Neural cell (in vitro differentiated cells): ENCODE data around the gene CD177. TPM values are rescaled to one million over a fixed set of nuclear protein-coding genes. Genes with fewer than 3 reads are reported as not detected.

Source experiments
- H2AFZ ChIP-seq: fragments of 200-600, 300-800 bp; sonication (generic), shearing (Covaris generic); 2 replicates; pipeline ENCODE4 v1.6.0; 2014; ENCODE audit warnings: low read depth, mild to moderate bottlenecking, antibody characterized with exemption, low read length, moderate library complexity
- H3F3A ChIP-seq: fragments of 200-600 bp; shearing (Covaris generic); 2 replicates; pipeline ENCODE4 v1.6.1; 2016; ENCODE audit warnings: mild to moderate bottlenecking, moderate library complexity, mixed read lengths, antibody characterized with exemption, low read length; ENCODE audit not compliant: insufficient read depth, poor library complexity, severe bottlenecking
- H3K27ac ChIP-seq: fragments of 200-600, 300-800 bp; sonication (generic), shearing (Covaris generic); 2 replicates; pipeline ENCODE4 v1.5.1; 2014; ENCODE audit warnings: mild to moderate bottlenecking, low read length, moderate library complexity
- H3K27me3 ChIP-seq: fragments of 300-800, 200-600 bp; sonication (generic), shearing (Covaris generic); 2 replicates; pipeline ENCODE4 v1.6.0; 2014; ENCODE audit warnings: mild to moderate bottlenecking, low read depth, low read length, moderate library complexity; ENCODE audit not compliant: insufficient read depth
- H3K36me3 ChIP-seq: fragments of 300-800, 200-600 bp; sonication (generic), shearing (Covaris generic); 2 replicates; pipeline ENCODE4 v1.5.1; 2014; ENCODE audit warnings: mild to moderate bottlenecking, antibody characterized with exemption, low read length, moderate library complexity; ENCODE audit not compliant: insufficient read depth
- H3K4me2 ChIP-seq: fragments of 300-800, 200-600 bp; sonication (generic), shearing (Covaris generic); 2 replicates; pipeline ENCODE4 v1.6.0; 2014; ENCODE audit warnings: mild to moderate bottlenecking, low read length
- H3K4me3 ChIP-seq: fragments of 300-800, 200-600 bp; sonication (generic), shearing (Covaris generic); 2 replicates; pipeline ENCODE4 v1.5.1; 2014; ENCODE audit warnings: mild to moderate bottlenecking, low read length, moderate library complexity
- H3K79me2 ChIP-seq: fragments of 200-600 bp; shearing (Covaris generic); replicated peaks from 2 replicates; pipeline ENCODE4 v1.6.0; 2014; ENCODE audit warnings: mild to moderate bottlenecking, low read length, moderate library complexity; ENCODE audit not compliant: insufficient read depth
- H3K9ac ChIP-seq: fragments of 300-800, 200-600 bp; sonication (generic), shearing (Covaris generic); 2 replicates; pipeline ENCODE4 v1.6.1; 2016; ENCODE audit warnings: mild to moderate bottlenecking, low read length, mixed read lengths
- H3K9me2 ChIP-seq: fragments of 200-600 bp; shearing (Covaris generic); 2 replicates; pipeline ENCODE4 v1.6.1; 2016; ENCODE audit warnings: mild to moderate bottlenecking, low read length, mixed read lengths; ENCODE audit not compliant: insufficient read depth
- H3K9me3 ChIP-seq: fragments of 200-600, 300-800 bp; sonication (generic), shearing (Covaris generic); 2 replicates; pipeline ENCODE4 v1.6.1; 2016; ENCODE audit warnings: mild to moderate bottlenecking, mixed run types, low read length, moderate library complexity, mixed read lengths
- H4K20me1 ChIP-seq: fragments of 200-600 bp; shearing (Covaris generic); 2 replicates; pipeline ENCODE4 v1.6.1; 2016; ENCODE audit warnings: mild to moderate bottlenecking, mixed run types; ENCODE audit not compliant: insufficient read depth
- EP300 ChIP-seq: fragments of 450-650 bp; conservative IDR thresholded peaks from 2 replicates; pipeline ENCODE4 v1.6.1; 2014; ENCODE audit warnings: antibody characterized with exemption, mild to moderate bottlenecking, moderate library complexity; ENCODE audit not compliant: poor library complexity, severe bottlenecking
- EZH2 ChIP-seq: fragments of 200-600, 300-800 bp; shearing (Covaris generic), sonication (generic); IDR thresholded peaks from 2 replicates; pipeline ENCODE4 v1.6.1; 2014; ENCODE audit warnings: antibody characterized with exemption, low read length, borderline replicate concordance, mild to moderate bottlenecking; ENCODE audit not compliant: insufficient read depth, poor library complexity, severe bottlenecking
- MXI1 ChIP-seq: fragments of 450-650 bp; conservative IDR thresholded peaks from 2 replicates; pipeline ENCODE4 v1.6.1; 2014; ENCODE audit warnings: antibody characterized with exemption, mild to moderate bottlenecking; ENCODE audit not compliant: poor library complexity, severe bottlenecking
- POLR2AphosphoS5 ChIP-seq: IDR thresholded peaks from 2 replicates; pipeline ENCODE4 v1.6.1; 2012
- RAD21 ChIP-seq: fragments of 450-650 bp; conservative IDR thresholded peaks from 2 replicates; pipeline ENCODE4 v1.6.1; 2014; ENCODE audit warnings: antibody characterized with exemption, mild to moderate bottlenecking, moderate library complexity
- SMC3 ChIP-seq: fragments of 450-650 bp; conservative IDR thresholded peaks from 2 replicates; pipeline ENCODE4 v1.6.1; 2014; ENCODE audit warnings: antibody characterized with exemption, mild to moderate bottlenecking, moderate library complexity; ENCODE audit not compliant: poor library complexity
- TAF1 ChIP-seq: IDR thresholded peaks from 2 replicates; pipeline ENCODE4 v1.6.1; 2012; ENCODE audit warnings: low read depth
- polyA plus RNA-seq: library from polyadenylated mRNA; depleted of rRNA; stranded (reverse); fragments of >200 nt; gene quantifications from 2 replicates; pipeline ENCODE4 v1.2.3, GENCODE V29; 2014
- TF ChIP-seq, protein P1 (sequence below): fragments of 450-650 bp; IDR thresholded peaks from 2 replicates; pipeline ENCODE4 v1.5.1; 2014; ENCODE audit warnings: antibody characterized with exemption, mild to moderate bottlenecking, moderate library complexity; ENCODE audit not compliant: poor library complexity, severe bottlenecking
- TF ChIP-seq, protein P2 (sequence below): IDR thresholded peaks from 2 replicates; pipeline ENCODE4 v1.6.1; 2012; ENCODE audit warnings: borderline replicate concordance

Gene CD177
- polyA plus RNA-seq, 1 donor from 2014 or later, result not detected

DNA sequence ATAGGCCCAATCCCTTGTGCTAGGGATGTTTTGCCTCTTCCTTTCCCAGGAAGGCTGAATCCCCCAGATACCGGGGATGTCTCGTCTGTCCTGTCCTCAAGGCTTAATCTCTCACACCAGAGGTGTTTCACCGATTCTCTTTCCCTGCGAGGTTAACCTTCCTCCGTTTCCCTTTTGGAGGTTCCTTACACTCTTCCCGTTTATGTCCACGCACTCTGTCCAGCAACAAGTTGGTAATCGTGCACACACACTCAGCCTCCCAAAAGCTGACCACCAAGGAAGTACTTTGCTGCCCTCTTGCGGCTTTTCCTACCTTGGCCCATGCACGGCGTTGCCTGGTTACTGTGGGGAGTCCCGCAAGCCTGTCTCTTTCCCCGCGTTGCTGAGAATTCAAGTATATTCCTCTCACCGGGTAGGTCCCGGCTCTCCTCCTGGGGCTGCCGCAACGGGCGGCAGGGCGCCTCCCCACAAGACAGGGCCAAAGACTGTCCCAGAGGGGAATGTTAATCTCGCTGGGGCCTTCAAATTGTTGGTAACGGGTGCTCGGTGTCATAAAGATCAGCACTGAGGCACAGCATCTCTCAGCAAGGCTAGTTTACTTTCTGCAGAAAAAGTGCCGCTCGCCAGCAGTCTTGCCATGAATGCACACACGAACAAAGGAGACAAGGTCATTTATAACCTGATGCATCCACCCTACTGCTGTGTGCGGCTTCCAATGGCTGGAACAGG, 36.7 kb upstream of the CD177 start:
- Histone ChIP-seq H3K27me3 (no peaks in the 10 kb centered on the region), H4K20me1 (no peaks in the 10 kb centered on the region), H3K27ac (no peak overlapping the region), H3K9ac (no peak overlapping the region), H3K4me2 (no peak overlapping the region), H3F3A (no peaks in the 10 kb centered on the region), H3K9me2 (no peaks in the 10 kb centered on the region), H3K4me3 (peak overlapping the region; percentile 54), H2AFZ (no peak overlapping the region), H3K9me3 (no peaks in the 10 kb centered on the region), H3K79me2 (no peaks in the 10 kb centered on the region), H3K36me3 (no peaks in the 10 kb centered on the region)
- TF ChIP-seq RAD21 (peak; percentile 84), TAF1 (no peak), POLR2AphosphoS5 (no peak), EZH2 (no peak), MXI1 (no peak), SMC3 (peak; percentile 78)
- TF ChIP-seq, protein P1, sequence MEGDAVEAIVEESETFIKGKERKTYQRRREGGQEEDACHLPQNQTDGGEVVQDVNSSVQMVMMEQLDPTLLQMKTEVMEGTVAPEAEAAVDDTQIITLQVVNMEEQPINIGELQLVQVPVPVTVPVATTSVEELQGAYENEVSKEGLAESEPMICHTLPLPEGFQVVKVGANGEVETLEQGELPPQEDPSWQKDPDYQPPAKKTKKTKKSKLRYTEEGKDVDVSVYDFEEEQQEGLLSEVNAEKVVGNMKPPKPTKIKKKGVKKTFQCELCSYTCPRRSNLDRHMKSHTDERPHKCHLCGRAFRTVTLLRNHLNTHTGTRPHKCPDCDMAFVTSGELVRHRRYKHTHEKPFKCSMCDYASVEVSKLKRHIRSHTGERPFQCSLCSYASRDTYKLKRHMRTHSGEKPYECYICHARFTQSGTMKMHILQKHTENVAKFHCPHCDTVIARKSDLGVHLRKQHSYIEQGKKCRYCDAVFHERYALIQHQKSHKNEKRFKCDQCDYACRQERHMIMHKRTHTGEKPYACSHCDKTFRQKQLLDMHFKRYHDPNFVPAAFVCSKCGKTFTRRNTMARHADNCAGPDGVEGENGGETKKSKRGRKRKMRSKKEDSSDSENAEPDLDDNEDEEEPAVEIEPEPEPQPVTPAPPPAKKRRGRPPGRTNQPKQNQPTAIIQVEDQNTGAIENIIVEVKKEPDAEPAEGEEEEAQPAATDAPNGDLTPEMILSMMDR, result peak; percentile 88

DNA sequence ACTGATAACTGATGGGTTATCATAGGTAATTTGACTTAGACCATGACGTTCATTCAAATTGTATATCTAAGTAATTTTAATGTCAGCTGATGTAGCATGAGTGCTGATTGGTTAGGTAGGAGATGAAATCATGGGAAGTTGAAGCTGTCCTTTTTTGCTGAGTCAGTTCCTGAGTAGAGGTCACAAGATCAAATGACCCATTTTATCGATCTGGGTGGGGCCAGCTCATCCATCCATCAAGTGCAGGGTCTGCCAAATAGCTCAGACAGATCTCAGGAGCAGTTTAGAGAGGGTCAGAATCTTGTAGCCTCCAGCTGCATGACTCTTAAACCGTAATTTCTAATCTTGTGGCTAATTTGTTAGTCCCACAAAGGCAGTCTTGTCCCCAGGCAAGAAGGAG, 35.3 kb upstream of the CD177 start:
- Histone ChIP-seq H3K79me2 (no peaks in the 10 kb centered on the region), H3F3A (no peaks in the 10 kb centered on the region), H3K27ac (no peak overlapping the region), H3K9me2 (no peaks in the 10 kb centered on the region), H3K27me3 (no peaks in the 10 kb centered on the region), H3K4me3 (no peak overlapping the region), H3K9me3 (no peaks in the 10 kb centered on the region), H3K4me2 (no peak overlapping the region), H4K20me1 (no peaks in the 10 kb centered on the region), H3K36me3 (no peaks in the 10 kb centered on the region), H2AFZ (no peak overlapping the region), H3K9ac (no peak overlapping the region)
- TF ChIP-seq TAF1, result no peak
- no peak for TF ChIP-seq MXI1
- no peak for TF ChIP-seq RAD21
- TF ChIP-seq EZH2, result no peak

DNA sequence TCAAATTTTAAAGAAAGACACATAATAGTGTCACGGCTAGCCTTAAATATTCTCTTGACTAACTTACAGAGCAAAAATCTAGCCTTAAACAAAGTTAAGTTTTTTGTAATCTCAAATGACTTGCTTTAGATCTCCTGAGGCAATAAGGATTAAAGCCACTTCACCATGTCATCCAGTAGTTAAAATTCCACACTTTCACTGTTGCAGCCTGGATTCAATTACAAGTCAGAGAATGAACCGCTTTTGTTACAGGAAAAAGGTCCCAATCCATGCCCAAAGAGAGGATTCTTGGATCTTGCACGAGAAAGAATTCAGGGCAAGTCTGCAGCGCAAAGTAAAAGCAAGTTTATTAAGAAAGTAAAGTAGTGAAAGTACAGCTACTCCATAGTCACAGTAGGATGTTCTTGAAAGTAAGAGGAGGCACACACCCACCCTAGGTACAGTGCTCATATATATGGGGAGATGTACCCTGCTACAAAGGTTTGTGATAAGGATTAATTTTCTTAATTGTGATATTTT, 34.6 kb upstream of the CD177 start:
- TF ChIP-seq, protein P2, sequence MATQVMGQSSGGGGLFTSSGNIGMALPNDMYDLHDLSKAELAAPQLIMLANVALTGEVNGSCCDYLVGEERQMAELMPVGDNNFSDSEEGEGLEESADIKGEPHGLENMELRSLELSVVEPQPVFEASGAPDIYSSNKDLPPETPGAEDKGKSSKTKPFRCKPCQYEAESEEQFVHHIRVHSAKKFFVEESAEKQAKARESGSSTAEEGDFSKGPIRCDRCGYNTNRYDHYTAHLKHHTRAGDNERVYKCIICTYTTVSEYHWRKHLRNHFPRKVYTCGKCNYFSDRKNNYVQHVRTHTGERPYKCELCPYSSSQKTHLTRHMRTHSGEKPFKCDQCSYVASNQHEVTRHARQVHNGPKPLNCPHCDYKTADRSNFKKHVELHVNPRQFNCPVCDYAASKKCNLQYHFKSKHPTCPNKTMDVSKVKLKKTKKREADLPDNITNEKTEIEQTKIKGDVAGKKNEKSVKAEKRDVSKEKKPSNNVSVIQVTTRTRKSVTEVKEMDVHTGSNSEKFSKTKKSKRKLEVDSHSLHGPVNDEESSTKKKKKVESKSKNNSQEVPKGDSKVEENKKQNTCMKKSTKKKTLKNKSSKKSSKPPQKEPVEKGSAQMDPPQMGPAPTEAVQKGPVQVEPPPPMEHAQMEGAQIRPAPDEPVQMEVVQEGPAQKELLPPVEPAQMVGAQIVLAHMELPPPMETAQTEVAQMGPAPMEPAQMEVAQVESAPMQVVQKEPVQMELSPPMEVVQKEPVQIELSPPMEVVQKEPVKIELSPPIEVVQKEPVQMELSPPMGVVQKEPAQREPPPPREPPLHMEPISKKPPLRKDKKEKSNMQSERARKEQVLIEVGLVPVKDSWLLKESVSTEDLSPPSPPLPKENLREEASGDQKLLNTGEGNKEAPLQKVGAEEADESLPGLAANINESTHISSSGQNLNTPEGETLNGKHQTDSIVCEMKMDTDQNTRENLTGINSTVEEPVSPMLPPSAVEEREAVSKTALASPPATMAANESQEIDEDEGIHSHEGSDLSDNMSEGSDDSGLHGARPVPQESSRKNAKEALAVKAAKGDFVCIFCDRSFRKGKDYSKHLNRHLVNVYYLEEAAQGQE, result no peak
- TF ChIP-seq TAF1, result no peak
- TF ChIP-seq SMC3, result no peak
- TF ChIP-seq, protein P1, result no peak
- no peak for TF ChIP-seq EZH2
- TF ChIP-seq EP300, result no peak
- no peak for TF ChIP-seq RAD21
- no peak for TF ChIP-seq MXI1
- TF ChIP-seq POLR2AphosphoS5, result no peak
- Histone ChIP-seq H3K27ac (no peak overlapping the region), H3K27me3 (no peaks in the 10 kb centered on the region)

More for the DNA sequence above, 34.6 kb upstream of the CD177 start:
- Histone ChIP-seq H3K9me3 (no peaks in the 10 kb centered on the region), H3K79me2 (no peaks in the 10 kb centered on the region), H3K9ac (no peak overlapping the region), H2AFZ (no peak overlapping the region), H3F3A (no peaks in the 10 kb centered on the region), H3K36me3 (no peaks in the 10 kb centered on the region), H3K9me2 (no peaks in the 10 kb centered on the region), H3K4me3 (no peak overlapping the region), H3K4me2 (no peak overlapping the region), H4K20me1 (no peaks in the 10 kb centered on the region)
